GM19025 (cell line): Measurements from ENCODE around the gene PARP16.
"Not testable (repeated sequence)": the region's sequence is repeated elsewhere in the genome, so short reads cannot be mapped to it uniquely, and the experiment has no call there.

ENCODE experiments used
- ATAC-seq: cut with Tn5 transposase; IDR thresholded peaks from one replicate; pipeline ENCODE4 v1.9.1; 2021; ENCODE audit warnings: mild to moderate bottlenecking, low read depth, moderate library complexity; ENCODE audit not compliant: unreplicated experiment

The PARP16 gene

GRCh38 chr15:65246026-65246714 lies 40.5 kb downstream of the PARP16 start:
- no peak for ATAC-seq

- ATAC-seq: no peak
These were observed 41.4 kb downstream of the PARP16 start for GRCh38 chr15:65245096-65245856.

- no peak for ATAC-seq
These were observed 42.0 kb downstream of the PARP16 start for GRCh38 chr15:65244638-65245037.

- ATAC-seq: not testable (repeated sequence)
These were observed 50.2 kb downstream of the PARP16 start for GRCh38 chr15:65236443-65236842.

GRCh38 chr15:65233696-65234095 lies 53.0 kb downstream of the PARP16 start:
- ATAC-seq: no peak

- no peak for ATAC-seq
These were observed 54.2 kb downstream of the PARP16 start for GRCh38 chr15:65232520-65232919.

- ATAC-seq: no peak
These were observed 55.4 kb downstream of the PARP16 start for GRCh38 chr15:65231306-65231705.

- ATAC-seq: not testable (repeated sequence)
These were observed 59.8 kb downstream of the PARP16 start for GRCh38 chr15:65226901-65227300.

GRCh38 chr15:65226221-65226620 lies 60.5 kb downstream of the PARP16 start:
- no peak for ATAC-seq

GRCh38 chr15:65223996-65224395 lies 62.7 kb downstream of the PARP16 start:
- no peak for ATAC-seq

GRCh38 chr15:65222891-65223290 lies 63.8 kb downstream of the PARP16 start:
- ATAC-seq: no peak

GRCh38 chr15:65221697-65222096 lies 65.0 kb downstream of the PARP16 start:
- no peak for ATAC-seq

GRCh38 chr15:65219137-65219536 lies 67.5 kb downstream of the PARP16 start:
- no peak for ATAC-seq

GRCh38 chr15:65217526-65218482 lies 68.9 kb downstream of the PARP16 start:
- ATAC-seq: no peak

GRCh38 chr15:65215496-65215895 lies 71.2 kb downstream of the PARP16 start:
- ATAC-seq: no peak

GRCh38 chr15:65214010-65214409 lies 72.7 kb downstream of the PARP16 start:
- no peak for ATAC-seq

GRCh38 chr15:65213241-65213640 lies 73.4 kb downstream of the PARP16 start:
- no peak for ATAC-seq

- no peak for ATAC-seq
These were observed 74.6 kb downstream of the PARP16 start for GRCh38 chr15:65212097-65212496.

GRCh38 chr15:65211482-65211982 lies 75.2 kb downstream of the PARP16 start:
- ATAC-seq: no peak

GRCh38 chr15:65210770-65211481 lies 75.8 kb downstream of the PARP16 start, which contains the start of gene CILP:
TSS of gene CILP (minus strand) at chr15:65211473. CDS start at chr15:65209755, 1,718 bp downstream.
- ATAC-seq: no peak
